ENCODE measurements around the gene TBC1D2.

GRCh38 chr9:98157372-98157771 is 98.1 kb downstream of the TBC1D2 start:
- TF ChIP-seq, protein P1, sequence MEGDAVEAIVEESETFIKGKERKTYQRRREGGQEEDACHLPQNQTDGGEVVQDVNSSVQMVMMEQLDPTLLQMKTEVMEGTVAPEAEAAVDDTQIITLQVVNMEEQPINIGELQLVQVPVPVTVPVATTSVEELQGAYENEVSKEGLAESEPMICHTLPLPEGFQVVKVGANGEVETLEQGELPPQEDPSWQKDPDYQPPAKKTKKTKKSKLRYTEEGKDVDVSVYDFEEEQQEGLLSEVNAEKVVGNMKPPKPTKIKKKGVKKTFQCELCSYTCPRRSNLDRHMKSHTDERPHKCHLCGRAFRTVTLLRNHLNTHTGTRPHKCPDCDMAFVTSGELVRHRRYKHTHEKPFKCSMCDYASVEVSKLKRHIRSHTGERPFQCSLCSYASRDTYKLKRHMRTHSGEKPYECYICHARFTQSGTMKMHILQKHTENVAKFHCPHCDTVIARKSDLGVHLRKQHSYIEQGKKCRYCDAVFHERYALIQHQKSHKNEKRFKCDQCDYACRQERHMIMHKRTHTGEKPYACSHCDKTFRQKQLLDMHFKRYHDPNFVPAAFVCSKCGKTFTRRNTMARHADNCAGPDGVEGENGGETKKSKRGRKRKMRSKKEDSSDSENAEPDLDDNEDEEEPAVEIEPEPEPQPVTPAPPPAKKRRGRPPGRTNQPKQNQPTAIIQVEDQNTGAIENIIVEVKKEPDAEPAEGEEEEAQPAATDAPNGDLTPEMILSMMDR (IDR thresholded peaks at IDR 0.05; ENCODE audit: low read depth, low read length): no peak
- TF ChIP-seq EZH2phosphoT487 (IDR thresholded peaks at IDR 0.05; ENCODE audit: low read depth): no peak
